Activated CD4-positive, alpha-beta T cell treated with anti-CD3 and anti-CD28 coated beads, Interleukin-2, Interleukin-4, amounts not matched to agents 100 ng/mL and 50 ng/mL, durations not matched to agents 16 hours and 8 hours (primary cell): ENCODE measurements around the gene CYSLTR2.
A peak's percentile ranks its signal among the peaks of the same experiment; 100 is the strongest.

Experiments used
- DNase-seq: peaks from one replicate; pipeline ENCODE4 v3.0.0-alpha.2; 2020; ENCODE audit warnings: low spot score

CYSLTR2 gene

GRCh38 chr13:48653472-48653939 lies at the start of gene CYSLTR2:
Gene CYSLTR2, plus strand, starts transcription at chr13:48653929. Its CDS starts 52,889 bp downstream, at chr13:48706818.
- DNase-seq = peak; percentile 39

- no peak for DNase-seq
Observed at GRCh38 chr13:48615049-48615448, 38.7 kb upstream of the CYSLTR2 start.

GRCh38 chr13:48618937-48619336 lies 34.8 kb upstream of the CYSLTR2 start:
- DNase-seq = no peak

- no peak for DNase-seq
Observed at GRCh38 chr13:48621056-48621455, 32.7 kb upstream of the CYSLTR2 start.

GRCh38 chr13:48624016-48624415 lies 29.7 kb upstream of the CYSLTR2 start:
- DNase-seq = no peak

- DNase-seq = no peak
Observed at GRCh38 chr13:48624858-48625257, 28.9 kb upstream of the CYSLTR2 start.

GRCh38 chr13:48625413-48626076 lies 28.2 kb upstream of the CYSLTR2 start:
- no peak for DNase-seq

GRCh38 chr13:48626077-48626449 lies 27.7 kb upstream of the CYSLTR2 start:
- no peak for DNase-seq

- no peak for DNase-seq
Observed at GRCh38 chr13:48626726-48627451, 26.8 kb upstream of the CYSLTR2 start.

GRCh38 chr13:48629277-48629676 lies 24.5 kb upstream of the CYSLTR2 start:
- DNase-seq = no peak

GRCh38 chr13:48630291-48630690 lies 23.4 kb upstream of the CYSLTR2 start:
- DNase-seq = no peak

- no peak for DNase-seq
Observed at GRCh38 chr13:48630773-48631172, 23.0 kb upstream of the CYSLTR2 start.

- DNase-seq = no peak
Observed at GRCh38 chr13:48631441-48631840, 22.3 kb upstream of the CYSLTR2 start.

GRCh38 chr13:48633700-48634099 lies 20.0 kb upstream of the CYSLTR2 start:
- no peak for DNase-seq

GRCh38 chr13:48634636-48635035 lies 19.1 kb upstream of the CYSLTR2 start:
- DNase-seq = no peak

- DNase-seq = no peak
Observed at GRCh38 chr13:48635478-48635877, 18.3 kb upstream of the CYSLTR2 start.

- no peak for DNase-seq
Observed at GRCh38 chr13:48636550-48636949, 17.2 kb upstream of the CYSLTR2 start.

- no peak for DNase-seq
Observed at GRCh38 chr13:48637601-48638000, 16.1 kb upstream of the CYSLTR2 start.

- DNase-seq = no peak
Observed at GRCh38 chr13:48640767-48641166, 13.0 kb upstream of the CYSLTR2 start.

GRCh38 chr13:48641404-48641803 lies 12.3 kb upstream of the CYSLTR2 start:
- no peak for DNase-seq

GRCh38 chr13:48642061-48642460 lies 11.7 kb upstream of the CYSLTR2 start:
- no peak for DNase-seq

GRCh38 chr13:48643159-48643558 lies 10.6 kb upstream of the CYSLTR2 start:
- no peak for DNase-seq

- no peak for DNase-seq
Observed at GRCh38 chr13:48644141-48644540, 9.6 kb upstream of the CYSLTR2 start.

- no peak for DNase-seq
Observed at GRCh38 chr13:48644951-48645350, 8.8 kb upstream of the CYSLTR2 start.
